ENCODE data around the gene C17orf107.
"Not testable (repeated sequence)": the region's sequence is repeated elsewhere in the genome, so short reads cannot be mapped to it uniquely, and the experiment has no call there.

C17orf107 gene

DNA sequence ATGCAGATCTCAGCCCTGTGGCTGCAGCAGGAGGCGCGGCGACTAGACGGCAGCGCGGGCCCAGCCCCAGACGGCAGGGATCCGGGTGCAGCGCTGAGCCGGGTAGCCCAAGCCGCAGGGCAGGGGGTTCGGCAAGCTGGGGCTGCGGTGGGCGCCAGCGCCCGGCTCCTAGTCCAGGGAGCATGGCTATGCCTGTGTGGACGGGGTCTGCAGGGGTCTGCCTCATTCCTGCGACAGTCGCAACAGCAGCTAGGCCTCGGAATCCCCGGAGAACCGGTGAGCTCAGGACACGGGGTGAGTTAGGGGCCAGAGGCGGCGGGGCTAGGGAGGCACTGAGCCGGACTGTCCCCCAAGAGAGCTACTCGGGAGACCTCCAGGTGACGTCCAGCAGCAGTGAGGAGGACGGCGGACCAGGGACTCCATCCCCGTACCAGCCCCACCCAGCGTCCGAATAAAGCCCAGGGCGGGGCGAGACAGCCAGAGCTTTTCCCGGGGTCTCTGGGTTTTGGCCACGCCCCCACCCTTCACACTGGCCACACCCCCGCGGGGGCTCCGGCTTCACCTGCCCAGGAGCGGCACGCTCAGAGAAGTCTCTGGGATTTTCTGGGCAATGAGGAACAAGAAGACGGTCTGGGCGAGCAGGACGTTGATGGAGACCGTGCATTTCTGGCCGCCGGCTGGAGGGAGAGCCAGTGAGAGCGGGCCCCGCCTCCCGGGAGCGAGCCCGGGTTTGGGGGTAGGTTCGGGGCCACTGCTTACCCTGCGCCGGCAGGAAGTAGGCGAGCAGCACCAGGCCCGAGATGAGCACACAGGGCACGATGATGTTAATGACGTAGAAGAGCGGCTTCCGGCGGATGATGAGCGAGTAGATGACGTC lies 1.1 kb downstream of the C17orf107 start:
- no peaks in the 10 kb centered on the region for H3K9me3 ChIP-seq (ENCODE audit: control insufficient read depth, low read length)
- peaks cover 9% of the 10 kb centered on the region for H3K36me3 ChIP-seq (ENCODE audit: control insufficient read depth, insufficient read depth, low read length)
- 92 to 93% methylated on average over 65 of the region's 65 CpGs for WGBS, 2 experiments
- H3K4me3 ChIP-seq (ENCODE audit: insufficient read depth, low read depth, low read length): no peak overlapping the region
- no peaks in the 10 kb centered on the region for H3K27me3 ChIP-seq (ENCODE audit: control insufficient read depth, insufficient read depth, low read length, poor library complexity, severe bottlenecking)
- H3K4me1 ChIP-seq (ENCODE audit: control insufficient read depth, insufficient read depth, low read length): no peaks in the 10 kb centered on the region
- H3K27ac ChIP-seq (ENCODE audit: insufficient read depth, low read depth, low read length, poor library complexity, severe bottlenecking): no peak overlapping the region

DNA sequence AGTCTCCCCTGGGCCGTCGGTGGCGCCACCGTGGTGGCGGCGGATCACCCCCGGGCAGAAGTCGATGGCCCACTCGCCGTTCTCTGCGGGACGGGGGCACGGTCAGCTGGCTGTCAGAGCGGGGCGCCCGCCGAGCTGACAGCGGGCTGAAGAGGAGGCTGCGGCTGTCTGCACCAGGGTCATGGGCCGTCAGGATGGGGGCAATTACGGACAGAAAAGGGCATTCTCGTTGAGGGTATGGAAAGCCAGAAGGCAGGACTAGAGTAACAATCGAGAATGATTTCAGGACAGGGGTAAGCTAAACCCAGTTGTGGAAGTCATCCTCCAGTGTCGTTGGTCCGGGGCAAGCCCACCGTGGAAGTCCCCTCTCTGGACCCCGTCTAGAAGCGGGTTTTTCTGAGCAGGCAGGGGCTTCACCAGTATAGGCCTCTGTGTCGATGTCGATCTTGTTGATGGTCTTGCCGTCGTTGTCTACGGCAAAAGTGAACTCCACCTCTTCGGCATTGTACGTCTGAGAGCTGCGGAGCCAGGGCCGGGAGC lies 1.8 kb downstream of the C17orf107 start:
- no peaks in the 10 kb centered on the region for H3K9me3 ChIP-seq (ENCODE audit: control insufficient read depth, low read length)
- no peaks in the 10 kb centered on the region for H3K27me3 ChIP-seq (ENCODE audit: control insufficient read depth, insufficient read depth, low read length, poor library complexity, severe bottlenecking)
- H3K27ac ChIP-seq (ENCODE audit: insufficient read depth, low read depth, low read length, poor library complexity, severe bottlenecking): no peak overlapping the region
- H3K4me1 ChIP-seq (ENCODE audit: control insufficient read depth, insufficient read depth, low read length): no peaks in the 10 kb centered on the region
- H3K36me3 ChIP-seq (ENCODE audit: control insufficient read depth, insufficient read depth, low read length): peaks cover 4% of the 10 kb centered on the region
- no peak overlapping the region for H3K4me3 ChIP-seq (ENCODE audit: insufficient read depth, low read depth, low read length)
- WGBS, 2 experiments: 96% methylated on average over 37 of the region's 37 CpGs

DNA sequence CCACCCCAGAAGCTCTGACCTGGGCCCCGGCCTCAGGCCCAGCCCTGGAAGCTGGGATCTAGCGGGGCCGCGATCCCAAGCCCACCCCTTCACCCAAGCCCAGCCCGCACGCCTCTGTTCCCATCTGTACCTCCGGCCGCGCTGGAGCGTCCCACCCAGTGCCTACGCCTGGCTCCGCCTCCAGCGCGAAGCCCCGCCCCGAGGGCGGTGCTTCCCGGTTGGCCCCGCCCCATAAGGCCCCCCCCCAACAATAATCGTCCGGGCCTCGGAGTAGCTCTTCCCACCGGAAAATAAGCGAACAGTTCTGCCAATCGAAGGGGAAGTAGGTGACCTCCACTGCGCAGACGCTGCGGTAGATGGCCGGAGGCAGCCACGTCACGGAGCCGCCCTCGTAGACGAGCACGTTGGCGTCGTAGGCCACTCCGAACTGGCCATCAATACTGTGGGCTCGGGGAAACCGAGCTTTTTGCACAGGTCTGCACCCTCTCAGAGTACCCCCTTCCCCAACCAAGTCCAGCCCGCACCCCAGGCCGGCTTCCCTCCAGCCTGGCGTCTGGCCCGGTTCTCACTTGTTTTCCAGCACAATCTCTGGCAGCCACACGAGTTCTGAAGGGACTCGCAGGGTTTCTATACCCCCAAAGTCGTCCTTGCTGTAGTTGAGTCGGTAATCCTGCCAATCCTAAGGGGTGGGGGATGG lies 2.5 kb downstream of the C17orf107 start:
- H3K36me3 ChIP-seq (ENCODE audit: control insufficient read depth, insufficient read depth, low read length): no peaks in the 10 kb centered on the region
- 95% methylated on average over 48 of the region's 48 CpGs for WGBS, 2 experiments
- no peaks in the 10 kb centered on the region for H3K27me3 ChIP-seq (ENCODE audit: control insufficient read depth, insufficient read depth, low read length, poor library complexity, severe bottlenecking)
- no peak overlapping the region for H3K27ac ChIP-seq (ENCODE audit: insufficient read depth, low read depth, low read length, poor library complexity, severe bottlenecking)
- no peaks in the 10 kb centered on the region for H3K4me1 ChIP-seq (ENCODE audit: control insufficient read depth, insufficient read depth, low read length)
- no peaks in the 10 kb centered on the region for H3K9me3 ChIP-seq (ENCODE audit: control insufficient read depth, low read length)
- H3K4me3 ChIP-seq (ENCODE audit: insufficient read depth, low read depth, low read length): no peak overlapping the region

DNA sequence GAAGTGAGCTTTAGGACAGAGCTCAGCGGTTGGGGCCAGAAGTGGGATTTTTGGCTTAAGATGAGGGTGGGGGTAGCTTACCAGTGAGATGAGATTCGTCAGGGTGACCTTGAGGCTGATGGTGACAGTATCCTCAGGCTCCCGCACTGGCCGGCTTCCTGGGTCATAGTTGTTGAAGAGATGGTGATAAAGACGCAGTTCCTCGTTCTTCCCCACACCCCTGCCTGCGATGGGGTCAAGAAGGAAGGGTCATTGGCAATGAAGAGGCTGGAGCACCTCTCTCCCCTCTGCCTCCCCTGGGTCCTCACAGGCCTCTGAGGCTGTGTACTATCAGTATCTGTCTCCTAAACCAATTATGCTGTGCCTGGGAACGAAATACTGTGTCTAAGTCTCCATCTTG lies 3.2 kb downstream of the C17orf107 start:
- no peaks in the 10 kb centered on the region for H3K9me3 ChIP-seq (ENCODE audit: control insufficient read depth, low read length)
- H3K4me3 ChIP-seq (ENCODE audit: insufficient read depth, low read depth, low read length): no peak overlapping the region
- WGBS, 2 experiments: 95% methylated on average over 8 of the region's 8 CpGs
- H3K27ac ChIP-seq (ENCODE audit: insufficient read depth, low read depth, low read length, poor library complexity, severe bottlenecking): no peak overlapping the region
- H3K36me3 ChIP-seq (ENCODE audit: control insufficient read depth, insufficient read depth, low read length): no peaks in the 10 kb centered on the region
- H3K27me3 ChIP-seq (ENCODE audit: control insufficient read depth, insufficient read depth, low read length, poor library complexity, severe bottlenecking): no peaks in the 10 kb centered on the region
- no peaks in the 10 kb centered on the region for H3K4me1 ChIP-seq (ENCODE audit: control insufficient read depth, insufficient read depth, low read length)

DNA sequence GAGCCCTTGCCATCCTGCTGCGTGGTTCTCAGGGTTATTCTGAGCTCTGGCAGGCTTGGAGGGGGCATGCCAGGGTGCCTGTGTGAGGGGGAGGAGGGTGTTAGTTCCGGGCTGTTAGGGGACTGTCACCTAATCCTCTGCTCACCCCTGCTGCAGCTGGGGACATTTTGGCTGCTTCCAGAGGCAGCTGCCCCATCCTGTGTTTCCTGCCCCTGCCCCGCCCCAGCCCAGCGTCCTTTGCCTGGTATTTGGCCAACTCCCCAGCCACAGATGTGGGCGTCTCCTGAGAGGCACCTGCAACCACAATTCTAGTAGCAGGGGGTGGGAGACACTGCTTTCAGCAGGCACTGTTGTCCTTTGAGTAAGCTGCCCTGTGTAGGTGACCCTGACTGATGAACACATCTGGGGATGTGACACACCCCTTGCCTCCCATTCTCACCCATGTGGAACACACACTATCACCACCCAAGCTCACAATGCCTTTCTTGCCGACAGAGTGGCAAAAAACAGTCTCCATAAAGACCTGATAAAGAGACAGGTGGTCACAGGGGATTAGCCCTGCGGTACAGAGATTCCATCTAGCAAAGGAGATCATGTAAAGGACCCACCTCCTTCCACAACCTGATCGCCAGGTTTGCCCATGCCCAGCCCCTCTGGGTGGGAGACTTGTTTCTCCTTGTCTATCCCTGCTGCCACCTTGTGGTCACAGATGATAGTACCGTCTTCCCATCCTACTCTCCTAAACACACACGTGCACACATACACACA lies 3.9 kb downstream of the C17orf107 start, which contains the start of gene CHRNE:
Gene CHRNE, minus strand, starts transcription at position 48 of the 768 bp plus-strand sequence. Its CDS starts 35 bp downstream, at position 13.
- Histone ChIP-seq H3K4me1 (ENCODE audit: control insufficient read depth, insufficient read depth, low read length) (peaks cover under 1% of the 10 kb centered on the region), H3K4me3 (ENCODE audit: insufficient read depth, low read depth, low read length) (no peak within 1 kb of the TSS), H3K9me3 (ENCODE audit: control insufficient read depth, low read length) (no peaks in the 10 kb centered on the region), H3K36me3 (ENCODE audit: control insufficient read depth, insufficient read depth, low read length) (no peaks in the 10 kb centered on the region), H3K27me3 (ENCODE audit: control insufficient read depth, insufficient read depth, low read length, poor library complexity, severe bottlenecking) (no peaks in the 10 kb centered on the region), H3K27ac (ENCODE audit: insufficient read depth, low read depth, low read length, poor library complexity, severe bottlenecking) (no peak within 1 kb of the TSS)
- WGBS, 2 experiments: 49 to 52% methylated on average over 10 of the region's 10 CpGs

DNA sequence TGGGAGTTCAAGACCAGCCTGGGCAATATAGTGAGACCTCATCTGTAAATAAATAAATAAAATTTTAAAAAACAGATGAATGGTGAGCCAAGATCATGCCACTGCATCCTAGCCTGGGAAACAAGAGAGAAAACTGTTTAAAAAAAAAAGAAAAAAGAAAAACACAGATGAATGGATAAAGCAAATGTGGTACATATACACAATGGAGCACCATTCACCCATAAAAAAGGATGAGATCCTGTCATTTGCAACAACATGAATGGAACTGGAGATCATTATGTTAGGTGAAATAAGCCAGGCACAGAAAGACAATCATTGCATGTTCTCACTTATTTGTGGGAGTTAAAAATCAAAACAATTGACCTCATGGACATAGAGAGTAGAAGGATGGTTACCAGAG lies 7.3 kb downstream of the C17orf107 start:
- H3K9me3 ChIP-seq (ENCODE audit: control insufficient read depth, low read length); H3K27me3 ChIP-seq (ENCODE audit: control insufficient read depth, insufficient read depth, low read length, poor library complexity, severe bottlenecking); H3K36me3 ChIP-seq (ENCODE audit: control insufficient read depth, insufficient read depth, low read length); H3K4me1 ChIP-seq (ENCODE audit: control insufficient read depth, insufficient read depth, low read length); H3K27ac ChIP-seq (ENCODE audit: insufficient read depth, low read depth, low read length, poor library complexity, severe bottlenecking); H3K4me3 ChIP-seq (ENCODE audit: insufficient read depth, low read depth, low read length): not testable (repeated sequence)

DNA sequence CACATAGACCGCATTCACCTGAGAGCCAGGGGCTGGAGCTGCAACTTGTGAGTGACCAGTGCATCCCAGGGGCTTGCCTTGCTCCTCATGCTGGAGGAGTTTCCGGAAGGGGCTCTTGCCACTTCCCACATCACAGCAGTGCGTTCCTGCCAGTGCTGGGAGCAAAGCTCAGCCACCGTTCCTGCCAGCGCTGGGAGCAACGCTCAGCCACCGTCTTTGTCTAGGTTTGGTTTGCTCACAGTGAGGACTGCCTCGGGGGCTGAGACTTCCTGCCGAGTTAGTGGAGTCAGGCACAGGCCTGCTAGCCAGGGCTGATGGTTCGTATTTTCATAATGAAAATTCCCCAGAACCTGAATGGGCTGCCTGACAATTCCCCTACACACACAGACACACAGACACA lies 9.0 kb downstream of the C17orf107 start:
- Histone ChIP-seq H3K4me3 (ENCODE audit: insufficient read depth, low read depth, low read length) (no peak overlapping the region), H3K4me1 (ENCODE audit: control insufficient read depth, insufficient read depth, low read length) (peaks cover 7% of the 10 kb centered on the region), H3K27ac (ENCODE audit: insufficient read depth, low read depth, low read length, poor library complexity, severe bottlenecking) (no peak overlapping the region), H3K27me3 (ENCODE audit: control insufficient read depth, insufficient read depth, low read length, poor library complexity, severe bottlenecking) (no peaks in the 10 kb centered on the region), H3K9me3 (ENCODE audit: control insufficient read depth, low read length) (no peaks in the 10 kb centered on the region), H3K36me3 (ENCODE audit: control insufficient read depth, insufficient read depth, low read length) (no peaks in the 10 kb centered on the region)
- whole genome bisulfite sequencing, 2 experiments: 26% methylated on average over 10 of the region's 10 CpGs

DNA sequence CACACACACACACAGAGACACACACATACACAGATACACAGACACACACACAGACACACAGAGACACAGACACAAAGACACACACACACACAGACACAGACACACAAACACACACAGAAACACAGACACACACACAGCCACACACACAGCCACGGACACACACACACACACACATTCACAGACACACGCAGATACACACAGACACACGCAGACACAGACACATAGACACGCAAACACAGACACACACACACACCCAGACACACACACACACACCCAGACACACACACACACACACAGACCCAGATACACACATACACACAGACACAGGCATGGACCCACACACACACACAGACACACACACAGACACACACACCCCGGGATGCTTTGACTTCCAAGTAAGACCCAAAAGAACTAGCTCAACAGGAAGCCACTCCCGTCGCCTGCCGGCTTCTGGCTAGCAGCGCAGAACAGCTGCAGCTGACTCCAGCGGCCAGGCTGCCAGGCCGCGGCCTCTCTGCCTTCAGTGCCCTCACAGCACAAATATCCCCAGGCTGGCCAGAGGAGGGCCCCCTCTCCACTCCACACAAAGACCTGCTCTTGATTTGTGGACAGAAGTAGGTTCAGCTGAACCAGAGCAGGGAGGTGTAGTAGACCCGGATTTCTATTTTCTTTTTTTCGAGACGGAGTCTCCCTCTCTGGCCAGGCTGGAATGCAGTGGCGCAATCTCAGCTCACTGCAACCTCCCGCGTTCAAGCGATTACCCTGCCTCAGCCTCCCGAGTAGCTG lies 9.6 kb downstream of the C17orf107 start:
- WGBS, 2 experiments: 33 to 35% methylated on average over 20 of the region's 20 CpGs
- peaks cover 7% of the 10 kb centered on the region for H3K4me1 ChIP-seq (ENCODE audit: control insufficient read depth, insufficient read depth, low read length)
- no peaks in the 10 kb centered on the region for H3K9me3 ChIP-seq (ENCODE audit: control insufficient read depth, low read length)
- no peak overlapping the region for H3K4me3 ChIP-seq (ENCODE audit: insufficient read depth, low read depth, low read length)
- H3K27ac ChIP-seq (ENCODE audit: insufficient read depth, low read depth, low read length, poor library complexity, severe bottlenecking): no peak overlapping the region
- H3K36me3 ChIP-seq (ENCODE audit: control insufficient read depth, insufficient read depth, low read length): no peaks in the 10 kb centered on the region
- H3K27me3 ChIP-seq (ENCODE audit: control insufficient read depth, insufficient read depth, low read length, poor library complexity, severe bottlenecking): no peaks in the 10 kb centered on the region

DNA sequence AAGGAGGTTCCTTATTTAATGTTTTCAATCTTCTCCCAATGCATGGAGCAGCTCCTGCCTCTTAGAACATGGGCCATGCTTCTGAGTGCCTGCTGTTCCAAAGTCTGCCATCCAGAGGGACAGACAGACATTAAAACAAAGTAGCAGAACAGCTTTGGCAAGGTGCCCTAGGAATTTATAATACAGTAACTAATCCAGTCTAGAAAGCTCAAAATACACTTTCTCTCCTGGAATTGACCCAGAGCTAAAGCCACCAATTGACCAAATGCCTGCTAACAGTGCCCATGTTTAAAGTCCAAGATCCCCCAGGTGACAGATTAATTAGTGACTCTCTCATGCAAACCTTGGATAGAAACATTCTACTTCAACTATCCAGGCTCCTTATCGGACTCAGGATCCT lies 14.7 kb downstream of the C17orf107 start:
- no peaks in the 10 kb centered on the region for H3K36me3 ChIP-seq (ENCODE audit: control insufficient read depth, insufficient read depth, low read length)
- no peaks in the 10 kb centered on the region for H3K9me3 ChIP-seq (ENCODE audit: control insufficient read depth, low read length)
- H3K27ac ChIP-seq (ENCODE audit: insufficient read depth, low read depth, low read length, poor library complexity, severe bottlenecking): no peak overlapping the region
- no peak overlapping the region for H3K4me3 ChIP-seq (ENCODE audit: insufficient read depth, low read depth, low read length)
- no peaks in the 10 kb centered on the region for H3K4me1 ChIP-seq (ENCODE audit: control insufficient read depth, insufficient read depth, low read length)
- H3K27me3 ChIP-seq (ENCODE audit: control insufficient read depth, insufficient read depth, low read length, poor library complexity, severe bottlenecking): no peaks in the 10 kb centered on the region
- WGBS, 2 experiments: 82 to 100% methylated on average over 1 of the region's 1 CpG
